HCT116 (cell line): ENCODE results near the gene WLS. TPM values are rescaled to one million over a fixed set of nuclear protein-coding genes. Genes with fewer than 3 reads are reported as not detected.

Experiments
- ATAC-seq: fragments of 200-7000 bp; cut with Tn5 transposase; 2 replicates; pipeline ENCODE4 v1.9.1; 2020; ENCODE audit warnings: mild to moderate bottlenecking, moderate library complexity
- BruUV-seq: library from RNA; stranded (reverse); fragments of 400-500 nt; replicated peaks from 2 replicates; lab custom pipeline; 2021; lab: Mats Ljungman, UMichigan
- CTCF ChIA-PET: fragments of 300-600 bp; sonication (Branson Sonifier 250); formaldehyde crosslinking; loops from one replicate; lab custom pipeline; 2021; ENCODE audit warnings: antibody characterized with exemption; lab: Charles Lee
- POLR2A ChIA-PET: fragments of 300-600, 350-600 bp; sonication (Branson Sonifier 250); formaldehyde crosslinking; loops from one replicate; lab custom pipeline; 2021; ENCODE audit warnings: antibody characterized with exemption; lab: Charles Lee
- RAD21 ChIA-PET, 2 experiments: fragments of 300-600 bp; sonication (Branson Sonifier 250); formaldehyde crosslinking; loops; one replicate each; lab custom pipeline; 2023; ENCODE audit warnings: low total read pairs in 2 of 2; ENCODE audit not compliant: uncharacterized antibody in 2 of 2, unreplicated experiment in 2 of 2, low non-redundant PET in 1 of 2; lab: Charles Lee
- DNase-seq: peaks from one replicate; pipeline ENCODE4 v3.0.0-alpha.2; 2010; ENCODE audit warnings: low read depth, low spot score
- H2AFZ ChIP-seq: fragments of 200-600 bp; shearing (Covaris generic), sonication (generic); 2 replicates; pipeline ENCODE4 v1.6.1; 2017; ENCODE audit warnings: low read depth, mixed run types, mixed read lengths, antibody characterized with exemption, low read length; ENCODE audit not compliant: poor library complexity, severe bottlenecking
- H3K27ac ChIP-seq: 2 replicates; pipeline ENCODE4 v1.5.1; 2012; ENCODE audit warnings: low read depth, low read length
- H3K27me3 ChIP-seq: fragments of 200-600 bp; sonication (generic); 2 replicates; pipeline ENCODE4 v1.6.1; 2016; ENCODE audit warnings: mixed run types, low read length, mixed read lengths; ENCODE audit not compliant: insufficient read depth
- H3K36me3 ChIP-seq, 2 experiments: fragments of 200-500 bp in 1 of 2; fragments of 200-600 bp in 1 of 2; sonication (Bioruptor generic) in 1 of 2; sonication (generic) in 1 of 2; 2 replicates each; pipeline versions ENCODE4 v1.5.1 to v1.6.1; 2014 to 2016; ENCODE audit warnings: low read length in 2 of 2, inconsistent platforms in 1 of 2, mixed read lengths in 1 of 2, mixed run types in 1 of 2; ENCODE audit not compliant: insufficient read depth in 2 of 2, control insufficient read depth in 1 of 2
- H3K4me1 ChIP-seq, 2 experiments: fragments of 200-600 bp in 1 of 2; sonication (generic) in 1 of 2; 2 replicates each; pipeline versions ENCODE4 v1.5.1 to v1.6.1; 2012 to 2017; ENCODE audit warnings: low read length in 2 of 2, inconsistent platforms in 1 of 2, mild to moderate bottlenecking in 1 of 2, mixed read lengths in 1 of 2, mixed run types in 1 of 2, moderate library complexity in 1 of 2; ENCODE audit not compliant: insufficient read depth in 2 of 2, control insufficient read depth in 1 of 2
- H3K4me2 ChIP-seq: fragments of 200-600 bp; sonication (generic); 2 replicates; pipeline ENCODE4 v1.6.1; 2017; ENCODE audit warnings: mixed run types, low read length, mixed read lengths
- H3K4me3 ChIP-seq, 2 experiments: fragments of 200-600 bp in 1 of 2; sonication (generic) in 1 of 2; replicated peaks in 1 of 2; 2 replicates each; pipeline ENCODE4 v1.5.1; 2011 to 2016; ENCODE audit warnings: low read length in 2 of 2, control low read depth in 1 of 2, low read depth in 1 of 2, mild to moderate bottlenecking in 1 of 2, mixed read lengths in 1 of 2, mixed run types in 1 of 2
- H3K79me2 ChIP-seq: fragments of 200-600 bp; sonication (generic); 2 replicates; pipeline ENCODE4 v1.6.1; 2017; ENCODE audit warnings: mild to moderate bottlenecking, mixed run types, low read length, moderate library complexity, mixed read lengths; ENCODE audit not compliant: insufficient read depth
- H3K9ac ChIP-seq: fragments of 200-600 bp; sonication (generic); 2 replicates; pipeline ENCODE4 v1.6.1; 2016; ENCODE audit warnings: low read length, mixed read lengths
- H3K9me2 ChIP-seq: fragments of 200-600 bp; sonication (generic), shearing (Covaris generic); 2 replicates; pipeline ENCODE4 v1.6.1; 2017; ENCODE audit warnings: mixed run types, mild to moderate bottlenecking, moderate library complexity; ENCODE audit not compliant: insufficient read depth
- H3K9me3 ChIP-seq, 2 experiments: fragments of 200-500 bp in 1 of 2; fragments of 200-600 bp in 1 of 2; sonication (Bioruptor generic) in 1 of 2; sonication (generic) in 1 of 2; 2 replicates each; pipeline ENCODE4 v1.6.1; 2014 to 2017; ENCODE audit warnings: low read length in 2 of 2, mixed read lengths in 2 of 2, inconsistent platforms in 1 of 2, low read depth in 1 of 2, mild to moderate bottlenecking in 1 of 2, mixed run types in 1 of 2, moderate library complexity in 1 of 2; ENCODE audit not compliant: control insufficient read depth in 1 of 2, insufficient read depth in 1 of 2
- H4K20me1 ChIP-seq: fragments of 200-600 bp; sonication (generic), shearing (Covaris generic); 2 replicates; pipeline ENCODE4 v1.6.1; 2017; ENCODE audit warnings: mixed run types, mild to moderate bottlenecking, moderate library complexity; ENCODE audit not compliant: insufficient read depth
- CBX3 ChIP-seq: IDR thresholded peaks from 2 replicates; pipeline ENCODE4 v1.6.1; 2012; ENCODE audit warnings: low read depth
- EGR1 ChIP-seq: IDR thresholded peaks from 2 replicates; pipeline ENCODE4 v1.6.1; 2012; ENCODE audit warnings: low read depth
- EZH2 ChIP-seq: fragments of 200-600 bp; sonication (generic); IDR thresholded peaks from 2 replicates; pipeline ENCODE4 v1.6.1; 2017; ENCODE audit warnings: antibody characterized with exemption, mixed run types
- EZH2phosphoT487 ChIP-seq: fragments of 200-600 bp; IDR thresholded peaks from 2 replicates; pipeline ENCODE4 v1.6.1; 2018; ENCODE audit warnings: antibody characterized with exemption, borderline replicate concordance
- FOSL1 ChIP-seq: IDR thresholded peaks from 2 replicates; pipeline ENCODE4 v1.6.1; 2012; ENCODE audit warnings: low read depth
- JUND ChIP-seq: IDR thresholded peaks from 2 replicates; pipeline ENCODE4 v1.6.1; 2012
- POLR2A ChIP-seq: IDR thresholded peaks from 2 replicates; pipeline ENCODE4 v1.7.0; 2011; ENCODE audit warnings: borderline replicate concordance; ENCODE audit not compliant: insufficient read depth, insufficient read length; ENCODE audit errors: extremely low read depth
- POLR2AphosphoS5 ChIP-seq: IDR thresholded peaks from 2 replicates; pipeline ENCODE4 v1.6.1; 2011; ENCODE audit warnings: mild to moderate bottlenecking, low read depth, low read length, moderate library complexity
- SIN3A ChIP-seq: IDR thresholded peaks from 2 replicates; pipeline ENCODE4 v1.6.1; 2012; ENCODE audit warnings: low read depth
- SP1 ChIP-seq: IDR thresholded peaks from 2 replicates; pipeline ENCODE4 v1.6.1; 2012; ENCODE audit warnings: low read depth
- SRF ChIP-seq: IDR thresholded peaks from 2 replicates; pipeline ENCODE4 v1.6.1; 2012; ENCODE audit warnings: low read depth
- TCF7L2 ChIP-seq: IDR thresholded peaks from 2 replicates; pipeline ENCODE4 v1.7.0; 2011; ENCODE audit warnings: borderline replicate concordance, inconsistent platforms; ENCODE audit not compliant: insufficient read depth, insufficient read length; ENCODE audit errors: extremely low read depth
- intact Hi-C: fragments of 100-400 bp; cut with micrococcal nuclease; formaldehyde crosslinking; loops from 2 replicates; pipeline ENCODE4 v1.10.0; 2022
- total RNA-seq: library from RNA; stranded (reverse); gene quantifications from one replicate; pipeline ENCODE4 v1.2.1, GENCODE V29; 2021; ENCODE audit not compliant: unreplicated experiment
- TF ChIP-seq, protein P1 (sequence below): IDR thresholded peaks from 2 replicates; pipeline ENCODE4 v1.6.1; 2011; ENCODE audit warnings: mild to moderate bottlenecking, low read length, moderate library complexity; ENCODE audit not compliant: insufficient replicate concordance; ENCODE audit errors: extremely low read depth
- TF ChIP-seq, protein P2 (sequence below): IDR thresholded peaks from 2 replicates; pipeline ENCODE4 v1.6.1; 2012

The WLS gene
- total RNA-seq, 1 experiment from 2014 or later: 38.0 TPM

DNA sequence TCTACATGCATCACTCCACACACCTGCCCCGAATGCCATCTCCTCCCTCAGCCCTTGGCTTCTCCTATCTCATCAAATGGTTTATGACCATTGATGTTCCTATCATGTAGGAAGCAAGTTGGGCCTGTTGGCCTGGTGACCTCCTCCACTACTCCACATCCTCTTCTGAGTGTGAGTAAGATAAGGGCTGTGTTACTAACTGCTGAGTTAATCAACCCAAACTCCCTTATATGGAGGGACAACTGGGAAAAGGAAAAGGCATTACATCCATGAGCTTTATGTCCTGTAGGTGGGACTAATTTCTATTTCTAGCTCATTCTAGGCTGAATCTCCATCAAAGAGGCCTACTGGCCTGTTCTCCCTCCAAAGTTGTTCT lies 57.6 kb downstream of the WLS start:
- peak overlapping the region; percentile 70 for H3K4me2 ChIP-seq
- H3K9me2 ChIP-seq: no peaks in the 10 kb centered on the region
- peak overlapping the region in 1 of 2 experiments; percentile 26; a peak in 1 of 4 replicates for H3K4me3 ChIP-seq
- no peaks in the 10 kb centered on the region for H3K27me3 ChIP-seq
- ChIA-PET POLR2A (interaction anchor here (1.3 kb wide), 1 partner anchor 209 kb away, joined by 4 read pairs; no protein-coding TSS in a partner anchor), CTCF (interaction anchor here (1.4 kb wide), 1 partner anchor 55 kb away, joined by 3 read pairs; no protein-coding TSS in a partner anchor), RAD21 (no interaction called here)
- TF ChIP-seq, protein P1, sequence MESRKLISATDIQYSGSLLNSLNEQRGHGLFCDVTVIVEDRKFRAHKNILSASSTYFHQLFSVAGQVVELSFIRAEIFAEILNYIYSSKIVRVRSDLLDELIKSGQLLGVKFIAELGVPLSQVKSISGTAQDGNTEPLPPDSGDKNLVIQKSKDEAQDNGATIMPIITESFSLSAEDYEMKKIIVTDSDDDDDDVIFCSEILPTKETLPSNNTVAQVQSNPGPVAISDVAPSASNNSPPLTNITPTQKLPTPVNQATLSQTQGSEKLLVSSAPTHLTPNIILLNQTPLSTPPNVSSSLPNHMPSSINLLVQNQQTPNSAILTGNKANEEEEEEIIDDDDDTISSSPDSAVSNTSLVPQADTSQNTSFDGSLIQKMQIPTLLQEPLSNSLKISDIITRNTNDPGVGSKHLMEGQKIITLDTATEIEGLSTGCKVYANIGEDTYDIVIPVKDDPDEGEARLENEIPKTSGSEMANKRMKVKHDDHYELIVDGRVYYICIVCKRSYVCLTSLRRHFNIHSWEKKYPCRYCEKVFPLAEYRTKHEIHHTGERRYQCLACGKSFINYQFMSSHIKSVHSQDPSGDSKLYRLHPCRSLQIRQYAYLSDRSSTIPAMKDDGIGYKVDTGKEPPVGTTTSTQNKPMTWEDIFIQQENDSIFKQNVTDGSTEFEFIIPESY: no peak
- TF ChIP-seq SRF: peak; percentile 83
- TF ChIP-seq EZH2phosphoT487: no peak
- H3K79me2 ChIP-seq: no peaks in the 10 kb centered on the region
- no peak overlapping the region for H2AFZ ChIP-seq
- peaks cover 54 to 63% of the 10 kb centered on the region in 2 experiments for H3K4me1 ChIP-seq
- H3K27ac ChIP-seq: no peak overlapping the region
- H4K20me1 ChIP-seq: no peaks in the 10 kb centered on the region
- no peak overlapping the region for H3K9ac ChIP-seq
- peak; percentile 33 for ATAC-seq
- H3K9me3 ChIP-seq: no peaks in the 10 kb centered on the region
- intact Hi-C loops: loop anchor here (5.0 kb wide), 1 partner anchor 148 kb away; no protein-coding TSS in a partner anchor
- no TSS peak for BruUV-seq
- no peak for DNase-seq
- no peaks in the 10 kb centered on the region for H3K36me3 ChIP-seq

DNA sequence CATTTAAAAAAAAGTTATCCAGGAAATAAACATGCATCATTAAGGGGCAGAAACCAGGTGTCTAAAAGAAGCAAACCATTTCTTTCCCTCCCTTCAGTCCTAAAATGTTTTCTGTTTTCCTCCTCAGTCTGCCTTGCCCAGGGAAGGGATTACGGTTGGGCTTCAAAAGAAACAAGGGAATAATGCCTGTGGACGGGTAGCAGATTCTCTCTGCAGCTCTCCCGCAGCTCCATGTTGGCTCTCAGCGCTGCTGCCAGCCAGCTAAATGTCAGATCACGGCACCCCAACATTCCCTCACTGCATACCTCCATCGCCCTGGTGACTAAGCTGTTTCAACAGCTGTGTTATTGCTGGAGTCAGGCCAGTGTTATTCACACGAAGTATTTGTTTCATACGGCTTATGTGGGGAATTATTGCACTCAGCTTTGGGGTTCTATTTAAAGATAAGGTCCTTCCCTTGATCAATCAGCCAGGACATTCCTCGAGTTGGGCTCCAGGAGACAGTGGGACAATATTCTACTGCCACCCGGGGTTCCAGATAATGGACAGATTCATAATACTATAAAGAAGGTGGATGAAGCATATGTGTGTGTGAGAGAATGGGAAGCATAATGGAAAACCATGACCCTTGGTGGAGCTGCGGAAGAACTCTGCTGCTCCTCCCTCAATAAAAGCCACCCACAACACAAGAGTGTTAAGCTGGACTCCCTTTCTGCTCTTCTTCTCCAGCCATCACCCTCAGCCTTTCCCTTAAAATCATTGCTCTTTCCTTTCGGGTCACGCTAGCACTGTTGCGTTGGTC lies 58.2 kb downstream of the WLS start:
- no TSS peak for BruUV-seq
- H3K4me2 ChIP-seq: peak overlapping the region; percentile 70
- H2AFZ ChIP-seq: no peak overlapping the region

More for the DNA sequence above, 58.2 kb downstream of the WLS start:
- DNase-seq (peak; percentile 22), ATAC-seq (peak; percentile 75)
- Histone ChIP-seq H3K9me2 (no peaks in the 10 kb centered on the region), H3K27me3 (no peaks in the 10 kb centered on the region), H3K4me1 (peaks cover 52 to 58% of the 10 kb centered on the region in 2 experiments), H4K20me1 (no peaks in the 10 kb centered on the region), H3K79me2 (no peaks in the 10 kb centered on the region)
- RAD21 ChIA-PET: no interaction called here
- intact Hi-C loops: loop anchor here (5.0 kb wide), 1 partner anchor 148 kb away; no protein-coding TSS in a partner anchor
- peak; percentile 78 for TF ChIP-seq JUND
- TF ChIP-seq SRF: no peak
- peak; percentile 79 for TF ChIP-seq FOSL1
- TF ChIP-seq, protein P1: no peak
- TF ChIP-seq TCF7L2: no peak
- TF ChIP-seq EZH2: no peak
- TF ChIP-seq CBX3: peak; percentile 51; the same call in 1 of the 2 replicates
- TF ChIP-seq SIN3A: peak; percentile 74
- TF ChIP-seq SP1: peak; percentile 73
- TF ChIP-seq POLR2A: no peak
- peak; percentile 63 for TF ChIP-seq POLR2AphosphoS5
- TF ChIP-seq, protein P2, sequence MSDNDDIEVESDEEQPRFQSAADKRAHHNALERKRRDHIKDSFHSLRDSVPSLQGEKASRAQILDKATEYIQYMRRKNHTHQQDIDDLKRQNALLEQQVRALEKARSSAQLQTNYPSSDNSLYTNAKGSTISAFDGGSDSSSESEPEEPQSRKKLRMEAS: peak; percentile 51; the same call in 1 of the 2 replicates
- TF ChIP-seq EGR1: no peak
- TF ChIP-seq EZH2phosphoT487: no peak
- TF ChIP-seq, all 23 proteins: peak for 7
- H3K4me3 ChIP-seq: peak overlapping the region in 1 of 2 experiments; percentile 26; a peak in 2 of 4 replicates
- H3K9me3 ChIP-seq: no peaks in the 10 kb centered on the region
- POLR2A ChIA-PET: interaction anchor here (1.3 to 1.6 kb wide), 2 partner anchors 9 to 210 kb away, joined by 4 read pairs; no protein-coding TSS in a partner anchor
- CTCF ChIA-PET: interaction anchor here (1.4 kb wide), 1 partner anchor 54 kb away, joined by 3 read pairs; no protein-coding TSS in a partner anchor
- H3K27ac ChIP-seq: no peak overlapping the region
- H3K9ac ChIP-seq: no peak overlapping the region
- no peaks in the 10 kb centered on the region for H3K36me3 ChIP-seq
